ENCODE data around the gene COMP.

COMP gene

DNA sequence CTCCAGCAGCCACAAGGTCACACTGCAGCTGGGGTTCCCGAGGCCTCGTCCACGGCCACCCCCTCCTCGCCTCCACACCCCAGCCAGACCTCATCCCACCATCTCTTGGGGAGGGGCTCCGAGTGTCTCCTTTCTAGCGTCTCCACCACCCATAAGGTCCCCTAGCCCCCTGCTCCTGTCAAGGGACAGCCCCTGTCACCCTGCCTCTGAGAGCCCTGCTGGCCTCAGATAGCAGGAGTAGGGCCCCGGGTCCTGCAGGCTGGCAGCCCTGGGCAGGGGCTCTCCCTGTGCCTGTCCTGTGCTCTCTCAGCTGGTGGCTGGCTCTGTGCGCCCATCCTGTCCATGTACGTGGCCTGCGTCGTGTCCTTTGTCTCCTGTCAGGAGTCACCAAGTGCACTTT, 17.0 kb downstream of the COMP start:
- Histone ChIP-seq H3K4me1 (ENCODE audit: insufficient read depth, low read length, poor library complexity, severe bottlenecking) (no peaks in the 10 kb centered on the region), H3K79me2 (ENCODE audit: insufficient read depth, low read length) (no peaks in the 10 kb centered on the region), H2AFZ (ENCODE audit: low read length) (no peak overlapping the region), H3K36me3 (ENCODE audit: insufficient read depth, low read length) (no peaks in the 10 kb centered on the region), H4K20me1 (ENCODE audit: insufficient read depth, low read length, poor library complexity, severe bottlenecking) (no peaks in the 10 kb centered on the region), H3K4me3 (ENCODE audit: low read length, poor library complexity, severe bottlenecking) (no peak overlapping the region), H3K9me3 (ENCODE audit: insufficient read depth, low read depth, low read length) (no peaks in the 10 kb centered on the region), H3K27me3 (ENCODE audit: insufficient read depth, low read length, poor library complexity, severe bottlenecking) (no peaks in the 10 kb centered on the region), H3K9me2 (replicated peaks; ENCODE audit: low read depth, low read length) (no peaks in the 10 kb centered on the region), H3K4me2 (ENCODE audit: low read depth, low read length, poor library complexity, severe bottlenecking) (no peak overlapping the region), H3F3A (ENCODE audit: low read depth) (no peaks in the 10 kb centered on the region), H3K9ac (ENCODE audit: low read depth, low read length, poor library complexity, severe bottlenecking) (no peak overlapping the region)
- no peak for TF ChIP-seq EZH2phosphoT487 (IDR thresholded peaks at IDR 0.05; ENCODE audit: borderline replicate concordance)
- TF ChIP-seq, protein P1, sequence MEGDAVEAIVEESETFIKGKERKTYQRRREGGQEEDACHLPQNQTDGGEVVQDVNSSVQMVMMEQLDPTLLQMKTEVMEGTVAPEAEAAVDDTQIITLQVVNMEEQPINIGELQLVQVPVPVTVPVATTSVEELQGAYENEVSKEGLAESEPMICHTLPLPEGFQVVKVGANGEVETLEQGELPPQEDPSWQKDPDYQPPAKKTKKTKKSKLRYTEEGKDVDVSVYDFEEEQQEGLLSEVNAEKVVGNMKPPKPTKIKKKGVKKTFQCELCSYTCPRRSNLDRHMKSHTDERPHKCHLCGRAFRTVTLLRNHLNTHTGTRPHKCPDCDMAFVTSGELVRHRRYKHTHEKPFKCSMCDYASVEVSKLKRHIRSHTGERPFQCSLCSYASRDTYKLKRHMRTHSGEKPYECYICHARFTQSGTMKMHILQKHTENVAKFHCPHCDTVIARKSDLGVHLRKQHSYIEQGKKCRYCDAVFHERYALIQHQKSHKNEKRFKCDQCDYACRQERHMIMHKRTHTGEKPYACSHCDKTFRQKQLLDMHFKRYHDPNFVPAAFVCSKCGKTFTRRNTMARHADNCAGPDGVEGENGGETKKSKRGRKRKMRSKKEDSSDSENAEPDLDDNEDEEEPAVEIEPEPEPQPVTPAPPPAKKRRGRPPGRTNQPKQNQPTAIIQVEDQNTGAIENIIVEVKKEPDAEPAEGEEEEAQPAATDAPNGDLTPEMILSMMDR (conservative IDR thresholded peaks at IDR 0.05; ENCODE audit: low read length) = no peak

GRCh38 chr19:18773682-18774081, 17.4 kb downstream of the COMP start:
- Histone ChIP-seq H3K9me2 (replicated peaks; ENCODE audit: low read depth, low read length) (no peaks in the 10 kb centered on the region), H3K79me2 (ENCODE audit: insufficient read depth, low read length) (no peaks in the 10 kb centered on the region), H2AFZ (ENCODE audit: low read length) (no peak overlapping the region), H3K4me2 (ENCODE audit: low read depth, low read length, poor library complexity, severe bottlenecking) (no peak overlapping the region), H3K36me3 (ENCODE audit: insufficient read depth, low read length) (no peaks in the 10 kb centered on the region), H3K4me3 (ENCODE audit: low read length, poor library complexity, severe bottlenecking) (no peak overlapping the region), H3F3A (ENCODE audit: low read depth) (no peaks in the 10 kb centered on the region), H3K4me1 (ENCODE audit: insufficient read depth, low read length, poor library complexity, severe bottlenecking) (no peaks in the 10 kb centered on the region), H3K27me3 (ENCODE audit: insufficient read depth, low read length, poor library complexity, severe bottlenecking) (no peaks in the 10 kb centered on the region), H4K20me1 (ENCODE audit: insufficient read depth, low read length, poor library complexity, severe bottlenecking) (no peaks in the 10 kb centered on the region), H3K9ac (ENCODE audit: low read depth, low read length, poor library complexity, severe bottlenecking) (no peak overlapping the region), H3K9me3 (ENCODE audit: insufficient read depth, low read depth, low read length) (no peaks in the 10 kb centered on the region)
- no peak for TF ChIP-seq EZH2phosphoT487 (IDR thresholded peaks at IDR 0.05; ENCODE audit: borderline replicate concordance)
- TF ChIP-seq, protein P1 (conservative IDR thresholded peaks at IDR 0.05; ENCODE audit: low read length) = no peak

GRCh38 chr19:18772620-18773587, 18.2 kb downstream of the COMP start:
- Histone ChIP-seq H3K9ac (ENCODE audit: low read depth, low read length, poor library complexity, severe bottlenecking) (no peak overlapping the region), H3K36me3 (ENCODE audit: insufficient read depth, low read length) (no peaks in the 10 kb centered on the region), H3K9me3 (ENCODE audit: insufficient read depth, low read depth, low read length) (no peaks in the 10 kb centered on the region), H4K20me1 (ENCODE audit: insufficient read depth, low read length, poor library complexity, severe bottlenecking) (no peaks in the 10 kb centered on the region), H3F3A (ENCODE audit: low read depth) (no peaks in the 10 kb centered on the region), H3K27me3 (ENCODE audit: insufficient read depth, low read length, poor library complexity, severe bottlenecking) (no peaks in the 10 kb centered on the region), H3K4me2 (ENCODE audit: low read depth, low read length, poor library complexity, severe bottlenecking) (no peak overlapping the region), H3K4me3 (ENCODE audit: low read length, poor library complexity, severe bottlenecking) (no peak overlapping the region), H3K4me1 (ENCODE audit: insufficient read depth, low read length, poor library complexity, severe bottlenecking) (no peaks in the 10 kb centered on the region), H2AFZ (ENCODE audit: low read length) (no peak overlapping the region), H3K9me2 (replicated peaks; ENCODE audit: low read depth, low read length) (no peaks in the 10 kb centered on the region), H3K79me2 (ENCODE audit: insufficient read depth, low read length) (no peaks in the 10 kb centered on the region)
- TF ChIP-seq, protein P1 (conservative IDR thresholded peaks at IDR 0.05; ENCODE audit: low read length) = no peak
- no peak for TF ChIP-seq EZH2phosphoT487 (IDR thresholded peaks at IDR 0.05; ENCODE audit: borderline replicate concordance)
